ENCODE measurements around the gene AK1. TPM values are rescaled to one million over a fixed set of nuclear protein-coding genes. Genes with fewer than 3 reads are reported as not detected.
"Not testable (repeated sequence)": the region's sequence is repeated elsewhere in the genome, so short reads cannot be mapped to it uniquely, and the experiment has no call there.

AK1 gene
- total RNA-seq, 1 donor from 2014 or later: 56.4 TPM

GRCh38 chr9:127884976-127885490 lies 7.6 kb upstream of the AK1 start:
- no peak overlapping the region for H3K4me3 ChIP-seq (ENCODE audit: low read depth, low read length)
- TF ChIP-seq CTCF (IDR thresholded peaks at IDR 0.05; ENCODE audit: insufficient read depth, low read length, poor library complexity, severe bottlenecking): no peak
- no peaks in the 10 kb centered on the region for H3K36me3 ChIP-seq (ENCODE audit: control insufficient read depth, insufficient read depth, low read length)
- H3K27me3 ChIP-seq (ENCODE audit: control insufficient read depth, insufficient read depth, low read length): no peaks in the 10 kb centered on the region
- no peak for DNase-seq (ENCODE audit: low read depth)

GRCh38 chr9:127884427-127884911 lies 7.0 kb upstream of the AK1 start:
- Histone ChIP-seq H3K4me3 (ENCODE audit: low read depth, low read length) (no peak overlapping the region), H3K36me3 (ENCODE audit: control insufficient read depth, insufficient read depth, low read length) (no peaks in the 10 kb centered on the region), H3K27me3 (ENCODE audit: control insufficient read depth, insufficient read depth, low read length) (no peaks in the 10 kb centered on the region)
- DNase-seq (ENCODE audit: low read depth): no peak
- TF ChIP-seq CTCF (IDR thresholded peaks at IDR 0.05; ENCODE audit: insufficient read depth, low read length, poor library complexity, severe bottlenecking): no peak

GRCh38 chr9:127883959-127884358 lies 6.5 kb upstream of the AK1 start:
- H3K27me3 ChIP-seq (ENCODE audit: control insufficient read depth, insufficient read depth, low read length): no peaks in the 10 kb centered on the region
- H3K4me3 ChIP-seq (ENCODE audit: low read depth, low read length): no peak overlapping the region
- DNase-seq (ENCODE audit: low read depth): no peak
- TF ChIP-seq CTCF (IDR thresholded peaks at IDR 0.05; ENCODE audit: insufficient read depth, low read length, poor library complexity, severe bottlenecking): no peak
- no peaks in the 10 kb centered on the region for H3K36me3 ChIP-seq (ENCODE audit: control insufficient read depth, insufficient read depth, low read length)

- H3K36me3 ChIP-seq (ENCODE audit: control insufficient read depth, insufficient read depth, low read length); DNase-seq (ENCODE audit: low read depth); H3K4me3 ChIP-seq (ENCODE audit: low read depth, low read length); H3K27me3 ChIP-seq (ENCODE audit: control insufficient read depth, insufficient read depth, low read length): not testable (repeated sequence)
These were observed 4.2 kb upstream of the AK1 start for GRCh38 chr9:127881715-127882114.

- TF ChIP-seq CTCF (IDR thresholded peaks at IDR 0.05; ENCODE audit: insufficient read depth, low read length, poor library complexity, severe bottlenecking): no peak
- no peaks in the 10 kb centered on the region for H3K27me3 ChIP-seq (ENCODE audit: control insufficient read depth, insufficient read depth, low read length)
- H3K4me3 ChIP-seq (ENCODE audit: low read depth, low read length): no peak overlapping the region
- no peak for DNase-seq (ENCODE audit: low read depth)
- H3K36me3 ChIP-seq (ENCODE audit: control insufficient read depth, insufficient read depth, low read length): no peaks in the 10 kb centered on the region
These were observed 2.7 kb upstream of the AK1 start for GRCh38 chr9:127880143-127880542.

GRCh38 chr9:127878652-127879390 lies 1.3 kb upstream of the AK1 start:
- Histone ChIP-seq H3K36me3 (ENCODE audit: control insufficient read depth, insufficient read depth, low read length) (no peaks in the 10 kb centered on the region), H3K27me3 (ENCODE audit: control insufficient read depth, insufficient read depth, low read length) (no peaks in the 10 kb centered on the region), H3K4me3 (ENCODE audit: low read depth, low read length) (no peak overlapping the region)
- no peak for DNase-seq (ENCODE audit: low read depth)
- no peak for TF ChIP-seq CTCF (IDR thresholded peaks at IDR 0.05; ENCODE audit: insufficient read depth, low read length, poor library complexity, severe bottlenecking)

Data from kidney epithelial cell (primary cell).